Smooth muscle cell (in vitro differentiated cells): Measurements from ENCODE around the gene MAP4K3. TPM values are rescaled to one million over a fixed set of nuclear protein-coding genes. Genes with fewer than 3 reads are reported as not detected.

Experiments used
- DNase-seq: peaks from one replicate; lab custom pipeline; 2025; ENCODE audit not compliant: unreplicated experiment; lab: John Stamatoyannopoulos, UW
- H2AFZ ChIP-seq: fragments of 200-600 bp; sonication (generic); 2 replicates; pipeline ENCODE4 v1.6.0; 2016; ENCODE audit warnings: antibody characterized with exemption, low read depth, mild to moderate bottlenecking
- H3F3A ChIP-seq: fragments of 200-600 bp; sonication (generic); 2 replicates; pipeline ENCODE4 v1.6.0; 2017; ENCODE audit warnings: antibody characterized with exemption, low read depth
- H3K27ac ChIP-seq: fragments of 200-600 bp; sonication (generic); 2 replicates; pipeline ENCODE4 v1.5.1; 2016; ENCODE audit warnings: low read depth, mild to moderate bottlenecking
- H3K27me3 ChIP-seq: fragments of 200-600 bp; sonication (generic); 2 replicates; pipeline ENCODE4 v1.6.1; 2016; ENCODE audit warnings: low read depth, mild to moderate bottlenecking
- H3K36me3 ChIP-seq: fragments of 200-600 bp; sonication (generic); 2 replicates; pipeline ENCODE4 v1.5.1; 2016; ENCODE audit warnings: low read depth
- H3K4me1 ChIP-seq: fragments of 200-600 bp; sonication (generic); 2 replicates; pipeline ENCODE4 v1.5.1; 2016; ENCODE audit warnings: low read depth
- H3K4me2 ChIP-seq: fragments of 200-600 bp; sonication (generic); 2 replicates; pipeline ENCODE4 v1.6.0; 2016; ENCODE audit warnings: mild to moderate bottlenecking
- H3K4me3 ChIP-seq: fragments of 200-600 bp; sonication (generic); 2 replicates; pipeline ENCODE4 v1.5.1; 2016; ENCODE audit warnings: mild to moderate bottlenecking
- H3K79me2 ChIP-seq: fragments of 200-600 bp; sonication (generic); 2 replicates; pipeline ENCODE4 v1.6.0; 2016; ENCODE audit warnings: low read depth, mild to moderate bottlenecking
- H3K9ac ChIP-seq: fragments of 200-600 bp; sonication (generic); 2 replicates; pipeline ENCODE4 v1.6.0; 2016; ENCODE audit warnings: low read depth
- H3K9me3 ChIP-seq: fragments of 200-600 bp; sonication (generic); replicated peaks from 2 replicates; pipeline ENCODE4 v1.5.1; 2016; ENCODE audit warnings: low read depth
- H4K20me1 ChIP-seq: fragments of 200-600 bp; sonication (generic); 2 replicates; pipeline ENCODE4 v1.6.0; 2016; ENCODE audit warnings: low read depth
- CTCF ChIP-seq: fragments of 200-600 bp; sonication (generic); IDR thresholded peaks from 2 replicates; pipeline ENCODE4 v1.5.1; 2017; ENCODE audit warnings: borderline replicate concordance, mild to moderate bottlenecking, antibody characterized with exemption; ENCODE audit not compliant: insufficient read depth, poor library complexity, severe bottlenecking
- WGBS: methylation state at CpG from one replicate; pipeline ENCODE4 v1.1.7; 2016; ENCODE audit warnings: low lambda C conversion rate; 5-methylcytosine and 5-hydroxymethylcytosine counted together
- polyA plus RNA-seq: library from polyadenylated mRNA; unstranded; fragments of >200 nt; fragmentation: Nextera tagmentation; extraction: Ambion mirVana; gene quantifications from 2 replicates; pipeline ENCODE4 v1.2.1, GENCODE V29; 2016
- total RNA-seq: library from RNA; depleted of rRNA; stranded (reverse); fragments of >200 nt; gene quantifications from 2 replicates; pipeline ENCODE4 v1.2.3, GENCODE V29; 2014

Gene MAP4K3
- total and polyA plus RNA-seq, 2 experiments from 2014 or later = 21.3 to 70.9 TPM

- H3K79me2 ChIP-seq = peaks cover 88% of the 10 kb centered on the region
- no peak for TF ChIP-seq CTCF
- no peaks in the 10 kb centered on the region for H3K27me3 ChIP-seq
- DNase-seq = no peak
- no peaks in the 10 kb centered on the region for H3K9me3 ChIP-seq
- no peaks in the 10 kb centered on the region for H4K20me1 ChIP-seq
- H3K4me1 ChIP-seq = peaks cover 35% of the 10 kb centered on the region
- no peak overlapping the region for H3K4me3 ChIP-seq
- H3K9ac ChIP-seq = peak overlapping the region; percentile 56
- peaks cover 43% of the 10 kb centered on the region for H3F3A ChIP-seq
- H3K4me2 ChIP-seq = no peak overlapping the region
- 53% methylated on average over 1 of the region's 1 CpG for whole genome bisulfite sequencing
- H3K36me3 ChIP-seq = peaks cover 5% of the 10 kb centered on the region
- peak overlapping the region; percentile 100 for H3K27ac ChIP-seq
- no peak overlapping the region for H2AFZ ChIP-seq
Observed at GRCh38 chr2:39378968-39379367, 58.1 kb downstream of the MAP4K3 start.

DNA sequence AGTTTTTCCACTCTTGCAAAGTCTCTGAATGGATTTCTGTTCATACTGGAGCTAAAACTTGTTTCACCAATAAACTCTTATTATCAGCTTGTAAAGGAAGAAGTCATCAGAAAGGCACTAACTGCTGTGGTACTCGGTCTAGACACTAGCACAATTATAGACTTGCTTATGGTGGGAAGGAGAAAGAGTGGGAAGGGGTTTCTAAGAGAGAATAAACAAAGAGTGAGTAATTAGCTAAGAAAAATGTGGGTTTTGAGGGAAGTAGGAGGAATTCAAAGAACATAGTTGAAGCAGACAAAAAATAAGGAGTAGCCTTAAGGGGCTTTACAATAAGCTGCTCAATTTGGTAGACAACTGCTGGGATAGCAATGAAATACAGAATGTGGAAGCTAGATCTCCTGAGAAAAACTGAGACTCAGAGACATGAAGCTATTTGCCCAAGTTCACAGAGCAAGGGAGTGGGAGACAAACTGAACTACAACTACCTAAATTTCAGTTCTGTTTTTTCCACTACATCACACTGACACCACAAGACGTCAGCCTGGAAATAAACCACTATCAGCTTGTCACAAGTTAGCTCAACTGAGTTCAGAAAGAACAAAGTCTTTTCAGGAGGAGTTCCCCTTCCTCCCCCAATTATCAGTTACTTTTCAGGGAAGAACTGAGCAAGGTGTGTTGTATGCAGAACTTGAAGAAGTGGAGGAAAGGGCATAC is 59.7 kb downstream of the MAP4K3 start:
- Histone ChIP-seq H3K79me2 (peaks cover 88% of the 10 kb centered on the region), H3K27ac (peak overlapping the region; percentile 100), H3K4me2 (peak overlapping the region; percentile 71), H4K20me1 (no peaks in the 10 kb centered on the region), H3K4me3 (no peak overlapping the region), H3K27me3 (no peaks in the 10 kb centered on the region), H2AFZ (no peak overlapping the region), H3K36me3 (peaks cover 7% of the 10 kb centered on the region), H3K9ac (peak overlapping the region; percentile 94), H3K9me3 (no peaks in the 10 kb centered on the region), H3F3A (peaks cover 43% of the 10 kb centered on the region), H3K4me1 (peaks cover 35% of the 10 kb centered on the region)
- 0% methylated on average over 2 of the region's 2 CpGs for WGBS
- no peak for TF ChIP-seq CTCF
- no peak for DNase-seq

DNA sequence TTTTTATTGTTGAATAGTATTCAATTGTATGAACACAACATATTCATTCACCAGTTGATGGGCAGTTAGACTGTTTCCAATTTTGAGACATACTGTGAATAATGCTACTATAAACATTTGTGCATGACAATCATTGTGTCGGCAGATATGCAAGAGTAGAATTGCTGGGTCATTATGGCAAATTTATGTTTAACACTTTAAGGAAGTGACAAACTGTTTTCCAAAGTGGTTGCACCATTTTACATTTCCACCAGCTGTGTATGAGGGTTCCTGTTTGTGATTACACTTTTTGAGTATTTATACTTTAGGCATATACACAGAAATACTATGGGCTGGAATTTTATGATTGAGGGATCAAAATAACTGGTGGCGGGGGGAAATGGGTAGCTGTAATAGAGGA is 61.2 kb downstream of the MAP4K3 start:
- Histone ChIP-seq H3K27me3 (no peaks in the 10 kb centered on the region), H3K79me2 (peaks cover 88% of the 10 kb centered on the region), H3K9ac (peak overlapping the region; percentile 86), H2AFZ (no peak overlapping the region), H3K4me1 (peaks cover 29% of the 10 kb centered on the region), H3K4me2 (peak overlapping the region; percentile 72), H3F3A (peaks cover 37% of the 10 kb centered on the region), H4K20me1 (no peaks in the 10 kb centered on the region), H3K4me3 (no peak overlapping the region), H3K27ac (peak overlapping the region; percentile 100), H3K36me3 (peaks cover 10% of the 10 kb centered on the region), H3K9me3 (no peaks in the 10 kb centered on the region)
- no peak for DNase-seq
- TF ChIP-seq CTCF = no peak
- 91% methylated on average over 2 of the region's 2 CpGs for WGBS
